PC-3 (cell line): ENCODE measurements around the gene LRRC71. TPM values are rescaled to one million over a fixed set of nuclear protein-coding genes. Genes with fewer than 3 reads are reported as not detected.

Source experiments
- ATAC-seq: fragments of 200-7000 bp; cut with Tn5 transposase; 2 replicates; pipeline ENCODE4 v1.9.1; 2020; ENCODE audit warnings: mild to moderate bottlenecking, moderate library complexity
- BruUV-seq: library from RNA; stranded (reverse); fragments of 400-500 nt; replicated peaks from 2 replicates; lab custom pipeline; 2021; lab: Mats Ljungman, UMichigan
- CTCF ChIA-PET: fragments of 300-600 bp; sonication (Branson Sonifier 250); formaldehyde crosslinking; loops from one replicate; lab custom pipeline; 2022; ENCODE audit warnings: antibody characterized with exemption; lab: Charles Lee
- POLR2A ChIA-PET: fragments of 300-600 bp; sonication (Branson Sonifier 250); formaldehyde crosslinking; loops from one replicate; lab custom pipeline; 2022; ENCODE audit warnings: antibody characterized with exemption; ENCODE audit not compliant: unreplicated experiment; lab: Charles Lee
- DNase-seq: peaks from one replicate; pipeline ENCODE4 v3.0.0-alpha.2; 2015
- H2AFZ ChIP-seq: fragments of 300-600 bp; sonication (generic); 2 replicates; pipeline ENCODE4 v1.6.0; 2016; ENCODE audit warnings: antibody characterized with exemption, low read length
- H3F3A ChIP-seq: fragments of 300-600 bp; sonication (generic); one replicate; pipeline ENCODE4 v1.6.0; 2017; ENCODE audit warnings: antibody characterized with exemption, low read length, control low read depth, mild to moderate bottlenecking; ENCODE audit not compliant: unreplicated experiment
- H3K27ac ChIP-seq: fragments of 300-600 bp; sonication (generic); 2 replicates; pipeline ENCODE4 v1.5.1; 2016; ENCODE audit warnings: mild to moderate bottlenecking, low read length
- H3K27me3 ChIP-seq: fragments of 300-600 bp; sonication (generic); 2 replicates; pipeline ENCODE4 v1.6.1; 2016; ENCODE audit warnings: low read length, mixed read lengths
- H3K36me3 ChIP-seq: fragments of 300-600 bp; sonication (generic); 2 replicates; pipeline ENCODE4 v1.6.1; 2016; ENCODE audit warnings: low read depth, mixed run types, low read length, mixed read lengths
- H3K4me1 ChIP-seq: fragments of 300-600 bp; sonication (generic); 2 replicates; pipeline ENCODE4 v1.5.1; 2016; ENCODE audit warnings: low read length; ENCODE audit not compliant: insufficient read depth
- H3K4me2 ChIP-seq: fragments of 300-600 bp; sonication (generic); 2 replicates; pipeline ENCODE4 v1.6.0; 2016; ENCODE audit warnings: low read length
- H3K4me3 ChIP-seq: fragments of 300-600 bp; sonication (generic); 2 replicates; pipeline ENCODE4 v1.5.1; 2016; ENCODE audit warnings: mild to moderate bottlenecking, low read length, mixed read lengths
- H3K79me2 ChIP-seq: fragments of 300-600 bp; sonication (generic); 2 replicates; pipeline ENCODE4 v1.6.1; 2017; ENCODE audit warnings: low read length, mixed read lengths
- H3K9ac ChIP-seq: fragments of 300-600 bp; sonication (generic); 2 replicates; pipeline ENCODE4 v1.6.0; 2016; ENCODE audit warnings: mild to moderate bottlenecking, low read length
- H3K9me2 ChIP-seq: fragments of 300-600 bp; sonication (generic); replicated peaks from 2 replicates; pipeline ENCODE4 v1.6.1; 2016; ENCODE audit warnings: mixed run types, low read length, mixed read lengths
- H3K9me3 ChIP-seq: fragments of 300-600 bp; sonication (generic); 2 replicates; pipeline ENCODE4 v1.6.1; 2016; ENCODE audit warnings: low read length, mixed read lengths
- H4K20me1 ChIP-seq: fragments of 300-600 bp; sonication (generic); 2 replicates; pipeline ENCODE4 v1.6.1; 2016; ENCODE audit warnings: low read length, mixed read lengths
- EZH2 ChIP-seq: fragments of 300-600 bp; sonication (generic); IDR thresholded peaks from one replicate; pipeline ENCODE4 v1.6.1; 2017; ENCODE audit warnings: antibody characterized with exemption, mild to moderate bottlenecking, low read length; ENCODE audit not compliant: unreplicated experiment
- EZH2phosphoT487 ChIP-seq: fragments of 300-600 bp; sonication (generic); IDR thresholded peaks from 2 replicates; pipeline ENCODE4 v1.6.1; 2018; ENCODE audit warnings: mild to moderate bottlenecking, antibody characterized with exemption, low read length, borderline replicate concordance
- intact Hi-C: fragments of 100-400 bp; cut with micrococcal nuclease; formaldehyde crosslinking; loops from 2 replicates; pipeline ENCODE4 v1.9.0; 2023
- total RNA-seq: library from RNA; depleted of rRNA; stranded (reverse); fragments of >200 nt; gene quantifications from 2 replicates; pipeline ENCODE4 v1.2.3, GENCODE V29; 2014
- TF ChIP-seq, protein P1 (sequence below): fragments of 300-600 bp; sonication (generic); conservative IDR thresholded peaks from 2 replicates; pipeline ENCODE4 v1.5.1; 2017; ENCODE audit warnings: antibody characterized with exemption, low read depth, mild to moderate bottlenecking, low read length

The LRRC71 gene
- total RNA-seq, 1 experiment from 2014 or later: 0.11 TPM

DNA sequence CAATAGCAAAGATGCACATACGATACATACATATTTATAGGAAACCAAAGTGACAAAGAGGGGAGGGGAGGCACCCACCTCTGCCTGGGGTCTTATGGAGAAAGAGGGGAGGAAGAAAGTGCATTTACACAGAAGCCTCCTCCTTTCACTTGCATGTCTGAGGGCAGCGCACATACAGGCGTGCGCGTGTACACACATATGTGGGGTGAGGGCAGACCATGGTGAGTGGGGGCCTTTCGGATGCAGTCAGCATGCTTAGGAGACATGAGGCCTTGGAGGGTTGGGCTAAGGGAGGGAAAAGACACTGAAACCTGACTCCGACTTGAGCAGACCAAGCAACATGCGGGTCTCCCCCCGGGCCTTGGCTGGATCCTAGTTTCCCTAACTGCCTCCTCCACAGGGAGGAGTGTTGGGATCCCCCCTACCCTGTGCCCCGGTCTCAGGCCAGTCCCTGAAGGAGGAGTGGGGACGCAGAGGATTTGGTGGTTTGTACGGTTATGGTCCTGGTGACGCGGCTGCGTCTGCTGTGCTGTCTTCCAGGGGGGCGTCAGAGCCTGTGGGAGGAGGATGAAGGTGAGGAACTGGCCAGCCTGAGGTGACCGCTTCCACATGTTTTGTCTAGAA lies 15.2 kb downstream of the LRRC71 start:
- BruUV-seq: no TSS peak
- Histone ChIP-seq H3K9me2 (no peaks in the 10 kb centered on the region), H3K9me3 (no peaks in the 10 kb centered on the region), H3K36me3 (peaks cover 10% of the 10 kb centered on the region; the same call in 1 of the 2 replicates), H3K4me1 (no peaks in the 10 kb centered on the region), H3F3A (no peaks in the 10 kb centered on the region), H3K27ac (no peak overlapping the region), H4K20me1 (no peaks in the 10 kb centered on the region), H2AFZ (no peak overlapping the region), H3K4me3 (no peak overlapping the region), H3K9ac (no peak overlapping the region), H3K79me2 (no peaks in the 10 kb centered on the region), H3K27me3 (no peaks in the 10 kb centered on the region), H3K4me2 (no peak overlapping the region)
- CTCF ChIA-PET: no interaction called here
- TF ChIP-seq EZH2: no peak
- TF ChIP-seq, protein P1, sequence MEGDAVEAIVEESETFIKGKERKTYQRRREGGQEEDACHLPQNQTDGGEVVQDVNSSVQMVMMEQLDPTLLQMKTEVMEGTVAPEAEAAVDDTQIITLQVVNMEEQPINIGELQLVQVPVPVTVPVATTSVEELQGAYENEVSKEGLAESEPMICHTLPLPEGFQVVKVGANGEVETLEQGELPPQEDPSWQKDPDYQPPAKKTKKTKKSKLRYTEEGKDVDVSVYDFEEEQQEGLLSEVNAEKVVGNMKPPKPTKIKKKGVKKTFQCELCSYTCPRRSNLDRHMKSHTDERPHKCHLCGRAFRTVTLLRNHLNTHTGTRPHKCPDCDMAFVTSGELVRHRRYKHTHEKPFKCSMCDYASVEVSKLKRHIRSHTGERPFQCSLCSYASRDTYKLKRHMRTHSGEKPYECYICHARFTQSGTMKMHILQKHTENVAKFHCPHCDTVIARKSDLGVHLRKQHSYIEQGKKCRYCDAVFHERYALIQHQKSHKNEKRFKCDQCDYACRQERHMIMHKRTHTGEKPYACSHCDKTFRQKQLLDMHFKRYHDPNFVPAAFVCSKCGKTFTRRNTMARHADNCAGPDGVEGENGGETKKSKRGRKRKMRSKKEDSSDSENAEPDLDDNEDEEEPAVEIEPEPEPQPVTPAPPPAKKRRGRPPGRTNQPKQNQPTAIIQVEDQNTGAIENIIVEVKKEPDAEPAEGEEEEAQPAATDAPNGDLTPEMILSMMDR: no peak
- TF ChIP-seq EZH2phosphoT487: no peak
- DNase-seq (no peak), ATAC-seq (no peak)
- POLR2A ChIA-PET: no interaction called here
- intact Hi-C loops: no loop called here

DNA sequence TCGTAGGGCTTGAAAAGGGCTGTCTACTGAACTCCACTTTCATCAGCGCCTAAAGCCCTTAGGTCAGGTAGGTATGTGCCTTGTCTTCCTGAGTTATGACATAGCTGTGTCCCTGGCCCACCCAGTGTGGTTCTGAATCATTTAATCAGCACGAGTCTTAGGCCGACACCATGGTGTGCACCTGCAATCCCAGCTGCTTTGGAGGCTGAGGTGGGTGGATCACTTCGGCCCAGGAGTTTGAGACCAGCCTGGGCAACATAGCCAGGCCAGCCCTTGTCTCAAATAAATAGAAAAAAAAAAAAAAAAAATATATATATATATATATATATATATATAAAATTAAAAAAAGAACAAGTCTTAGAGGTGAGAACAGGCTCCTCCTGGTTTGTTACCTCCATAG lies 15.8 kb downstream of the LRRC71 start:
- H3K79me2 ChIP-seq: no peaks in the 10 kb centered on the region
- POLR2A ChIA-PET: no interaction called here

DNA sequence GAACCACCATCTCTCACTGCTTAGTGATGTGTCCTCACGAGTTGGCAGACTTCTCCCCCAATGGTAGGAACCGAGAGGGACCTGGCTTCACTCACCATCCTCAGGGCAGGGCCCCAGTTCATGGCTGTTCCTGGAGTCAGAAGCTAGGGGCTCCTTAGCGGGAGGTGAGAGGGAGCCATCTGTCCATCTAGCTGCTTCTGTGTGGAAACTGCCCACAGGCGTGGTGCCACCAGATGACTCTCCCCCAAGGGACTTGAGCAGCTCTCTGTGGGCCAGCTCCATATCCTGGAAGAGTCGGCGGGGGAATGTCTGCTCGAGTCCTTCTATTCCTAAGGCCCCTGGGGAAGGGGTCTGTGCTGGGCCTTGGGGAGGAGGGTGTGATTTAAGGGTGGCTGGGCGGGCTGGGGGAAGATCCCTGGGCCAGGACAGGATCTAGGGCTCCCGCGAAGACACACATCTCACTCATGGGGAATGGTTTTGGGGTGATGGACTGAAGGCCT lies 16.3 kb downstream of the LRRC71 start:
- ChIA-PET POLR2A (no interaction called here), CTCF (no interaction called here)
- no peaks in the 10 kb centered on the region for H3K9me3 ChIP-seq
- H3F3A ChIP-seq: no peaks in the 10 kb centered on the region
- no peak overlapping the region for H2AFZ ChIP-seq
- no peak overlapping the region for H3K4me3 ChIP-seq
- H3K27me3 ChIP-seq: no peaks in the 10 kb centered on the region
- H3K9me2 ChIP-seq: no peaks in the 10 kb centered on the region
- DNase-seq: no peak
- no peak for TF ChIP-seq EZH2
- TF ChIP-seq EZH2phosphoT487: no peak
- TF ChIP-seq, protein P1: no peak
- H3K79me2 ChIP-seq: no peaks in the 10 kb centered on the region
- no TSS peak for BruUV-seq
- intact Hi-C loops: no loop called here
- ATAC-seq: no peak
- H3K4me2 ChIP-seq: no peak overlapping the region
- H3K27ac ChIP-seq: no peak overlapping the region
- no peak overlapping the region for H3K9ac ChIP-seq
- peaks cover 10% of the 10 kb centered on the region; the same call in 1 of the 2 replicates for H3K36me3 ChIP-seq
- H4K20me1 ChIP-seq: no peaks in the 10 kb centered on the region
- no peaks in the 10 kb centered on the region for H3K4me1 ChIP-seq

More for the DNA sequence above, 15.8 kb downstream of the LRRC71 start:
- Histone ChIP-seq H2AFZ (no peak overlapping the region), H3K27me3 (no peaks in the 10 kb centered on the region), H3F3A (no peaks in the 10 kb centered on the region), H3K4me3 (no peak overlapping the region), H4K20me1 (no peaks in the 10 kb centered on the region), H3K9ac (no peak overlapping the region), H3K4me1 (no peaks in the 10 kb centered on the region), H3K27ac (no peak overlapping the region), H3K4me2 (no peak overlapping the region), H3K36me3 (peaks cover 10% of the 10 kb centered on the region; the same call in 1 of the 2 replicates), H3K9me3 (no peaks in the 10 kb centered on the region), H3K9me2 (no peaks in the 10 kb centered on the region)
- no peak for DNase-seq
- no peak for ATAC-seq
- intact Hi-C loops: no loop called here
- CTCF ChIA-PET: no interaction called here
- TF ChIP-seq EZH2: no peak
- BruUV-seq: no TSS peak
